Tongue (tissue), 2 donors: ENCODE data around the gene QPRT. TPM values are rescaled to one million over a fixed set of nuclear protein-coding genes. Genes with fewer than 3 reads are reported as not detected.
"Not testable (repeated sequence)": the region's sequence is repeated elsewhere in the genome, so short reads cannot be mapped to it uniquely, and the experiment has no call there.

Source experiments
- DNase-seq: peaks from one replicate; pipeline ENCODE4 v3.0.0-alpha.2; 2015
- total RNA-seq: library from RNA; depleted of rRNA; stranded (reverse); fragments of >200 nt; gene quantifications from one replicate; pipeline ENCODE4 v1.2.3, GENCODE V29; 2014

QPRT gene
- 24.9 TPM for total RNA-seq

DNA sequence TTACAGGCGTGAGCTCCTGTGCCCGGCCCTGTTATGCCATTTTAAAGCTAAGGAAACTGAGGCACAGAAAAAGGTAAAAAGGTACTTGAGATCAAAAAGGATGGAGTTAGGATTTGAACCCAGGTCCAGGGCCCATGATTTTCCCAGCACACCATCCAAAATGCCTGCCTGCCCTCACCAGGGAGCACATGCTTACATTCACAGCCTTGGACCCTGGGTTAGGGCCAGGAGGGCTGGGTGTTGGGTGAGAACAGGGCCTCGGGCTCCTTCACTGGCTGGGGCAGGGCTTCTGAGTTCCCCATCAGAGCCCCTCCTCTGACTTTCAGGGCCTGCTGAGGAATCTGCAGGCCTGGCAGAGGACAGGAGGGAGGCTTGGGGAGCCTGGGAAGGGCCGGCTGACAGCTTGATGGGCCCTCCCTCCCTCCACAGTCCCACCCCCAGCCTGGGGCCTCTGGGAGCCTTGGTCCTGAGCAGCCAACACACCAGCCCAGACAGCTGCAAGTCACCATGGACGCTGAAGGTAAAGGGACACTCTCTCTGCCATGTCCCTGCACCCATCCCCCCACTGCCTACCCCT is at the start of gene QPRT:
Gene QPRT (plus strand): TSS at position 490 of the 577 bp plus-strand sequence. CDS start 18 bp downstream, at position 508.
- DNase-seq: peak; percentile 90

DNA sequence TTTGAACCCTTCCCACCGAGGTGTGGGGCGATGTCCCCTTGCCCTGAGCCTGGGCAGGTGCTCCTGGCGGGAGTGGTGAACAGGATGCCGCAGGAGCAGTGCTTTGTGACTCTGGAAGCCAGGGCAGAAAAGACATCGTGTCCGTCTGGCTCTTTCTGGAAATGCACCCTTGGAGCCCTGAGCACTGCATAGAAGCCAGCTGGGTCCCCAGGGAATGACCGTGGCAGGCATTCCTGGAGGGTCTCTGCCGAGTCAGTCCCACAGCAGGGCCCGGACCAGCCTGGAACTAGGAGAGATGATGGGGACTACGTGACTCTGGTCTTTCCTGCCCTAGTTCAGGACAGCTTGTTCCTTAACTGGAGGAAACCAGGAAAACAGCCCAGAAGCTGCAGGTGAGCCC is 49.7 kb upstream of the QPRT start:
- DNase-seq: not testable (repeated sequence)

DNA sequence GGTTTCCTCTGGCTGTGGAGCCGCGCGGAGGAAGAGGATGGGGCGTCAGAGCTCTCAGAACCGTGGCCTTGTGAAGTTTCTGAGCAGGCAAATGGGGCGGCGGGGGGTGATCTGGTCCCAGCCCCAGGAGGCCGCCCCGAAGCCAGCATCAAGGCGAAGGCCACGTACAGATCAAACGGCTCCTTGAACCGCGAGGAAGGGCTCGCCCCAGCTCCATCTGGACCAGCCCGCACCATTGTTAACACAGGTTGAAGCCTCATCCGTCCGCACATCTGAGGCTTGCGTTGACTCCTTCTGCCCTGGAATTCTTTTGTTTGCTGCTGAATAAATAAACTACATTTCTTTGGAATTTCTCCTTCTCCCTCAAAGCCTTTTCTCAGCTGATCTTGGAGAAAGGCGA is 47.3 kb upstream of the QPRT start:
- not testable (repeated sequence) for DNase-seq

DNA sequence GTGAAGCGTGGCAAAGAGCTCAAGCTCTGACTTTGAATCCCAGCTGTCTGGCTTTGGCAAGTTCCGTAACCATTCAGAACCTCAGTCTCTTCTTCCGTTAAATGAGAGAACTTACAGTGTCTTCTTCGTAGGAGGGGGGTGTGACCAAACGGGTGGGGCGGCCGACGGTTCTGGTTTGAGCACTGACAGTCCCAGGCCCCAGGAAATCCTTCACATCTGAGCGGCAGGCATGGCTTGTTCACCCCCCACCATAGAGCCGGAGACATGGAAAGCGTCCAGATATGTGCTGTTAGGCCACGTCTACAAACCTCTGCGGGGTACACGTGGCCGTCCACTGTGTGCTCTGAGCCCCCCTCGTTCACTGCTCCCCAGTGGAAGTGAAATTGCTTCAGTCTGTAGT is 43.1 kb upstream of the QPRT start:
- not testable (repeated sequence) for DNase-seq

DNA sequence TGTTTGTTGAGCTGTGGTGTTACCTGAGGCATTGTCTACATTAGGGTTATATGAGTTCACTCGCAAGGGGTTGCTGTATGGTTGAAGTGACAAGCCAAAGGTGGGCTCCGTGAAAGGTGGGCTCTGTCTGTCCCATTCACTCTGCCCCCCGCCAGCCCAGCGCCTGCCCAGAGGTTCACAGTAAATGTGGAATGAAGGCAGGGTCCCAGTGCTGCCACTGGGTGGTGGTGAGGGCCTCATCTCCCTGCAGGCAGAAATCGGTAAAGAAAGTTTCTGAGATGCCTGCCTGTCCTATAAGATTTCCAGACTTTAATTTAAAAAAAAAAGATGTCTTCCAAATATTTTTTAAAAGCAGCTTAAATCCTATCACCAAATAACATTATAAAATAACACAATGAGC is 42.6 kb upstream of the QPRT start:
- not testable (repeated sequence) for DNase-seq

DNA sequence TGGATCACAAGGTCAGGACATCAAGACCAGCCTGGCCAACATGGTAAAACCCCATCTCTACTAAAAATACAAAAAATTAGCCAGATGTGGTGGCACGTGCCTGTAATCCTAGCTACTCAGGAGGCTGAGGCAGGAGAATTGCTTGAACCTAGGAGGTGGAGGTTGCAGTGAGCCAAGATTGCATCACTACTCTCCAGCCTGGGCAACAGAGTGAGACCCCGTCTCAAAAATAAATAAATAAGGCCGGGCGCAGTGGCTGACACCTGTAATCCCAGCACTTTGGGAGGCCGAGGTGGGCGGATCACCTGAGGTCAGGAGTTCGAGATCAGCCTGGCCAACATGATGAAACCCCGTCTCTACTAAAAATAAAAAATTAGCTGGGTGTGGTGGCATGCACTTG is 40.2 kb upstream of the QPRT start:
- DNase-seq: not testable (repeated sequence)

DNA sequence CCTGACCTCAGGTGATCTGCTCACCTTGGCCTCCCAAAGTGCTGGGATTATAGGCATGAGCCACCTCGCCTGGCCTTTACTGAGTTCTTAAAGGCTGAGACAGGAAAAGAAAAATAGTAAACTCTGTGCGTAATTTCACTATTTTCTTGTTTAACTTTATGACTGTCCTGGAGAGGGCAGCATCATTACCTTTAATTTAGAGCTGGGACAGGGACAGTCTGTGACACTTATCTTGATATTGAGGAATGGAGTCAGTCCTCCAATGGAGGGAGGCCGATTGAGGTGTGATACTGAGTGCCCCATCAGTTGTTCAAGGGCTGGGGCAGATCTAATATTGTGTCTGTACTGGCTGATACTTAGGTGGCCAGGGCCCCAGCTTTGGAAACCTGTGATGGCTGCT is 37.4 kb upstream of the QPRT start:
- DNase-seq: no peak

DNA sequence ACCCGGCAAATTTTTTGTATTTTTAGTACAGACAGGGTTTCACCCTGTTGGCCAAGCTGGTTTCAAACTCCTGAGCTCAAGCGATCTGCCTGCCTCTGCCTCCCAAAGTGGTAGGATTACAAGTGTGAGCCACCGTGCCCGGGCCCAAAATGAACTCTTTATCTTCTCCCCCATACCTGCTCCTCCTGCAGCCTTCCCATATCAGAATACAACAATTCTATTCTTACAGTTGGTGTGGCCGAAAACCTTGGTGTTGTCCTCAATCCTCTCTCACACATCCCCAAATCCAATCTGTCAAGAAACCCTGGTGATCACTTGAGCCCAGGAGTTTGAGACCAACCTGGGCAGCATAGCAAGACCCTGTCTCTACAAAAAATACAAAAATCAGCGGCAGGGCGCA is 35.4 kb upstream of the QPRT start:
- no peak for DNase-seq

DNA sequence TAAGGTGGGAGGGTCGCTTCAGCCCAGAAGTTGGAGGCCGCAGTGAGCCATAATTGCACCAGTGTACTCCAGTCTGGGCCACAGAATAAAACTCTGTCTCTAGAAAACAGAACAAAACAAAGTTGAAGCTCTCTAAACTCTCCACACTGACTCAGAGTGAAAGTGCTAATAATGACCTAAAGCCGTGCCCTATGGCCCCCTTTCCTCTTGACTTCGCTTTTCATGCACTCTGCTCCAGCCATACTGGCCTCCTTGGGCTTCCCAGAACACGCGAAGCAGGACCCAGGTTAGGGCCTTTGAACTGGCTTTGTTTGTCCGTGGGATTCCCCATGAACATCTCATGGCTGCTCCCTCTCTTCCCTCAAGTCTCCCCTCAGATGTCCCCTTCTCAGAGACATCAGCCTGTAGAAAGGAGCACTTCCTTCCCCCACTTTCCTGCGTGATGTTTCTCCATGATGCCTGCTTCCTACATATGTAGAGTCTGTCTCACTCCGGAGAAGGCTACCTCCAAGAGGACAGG is 34.6 kb upstream of the QPRT start:
- no peak for DNase-seq

DNA sequence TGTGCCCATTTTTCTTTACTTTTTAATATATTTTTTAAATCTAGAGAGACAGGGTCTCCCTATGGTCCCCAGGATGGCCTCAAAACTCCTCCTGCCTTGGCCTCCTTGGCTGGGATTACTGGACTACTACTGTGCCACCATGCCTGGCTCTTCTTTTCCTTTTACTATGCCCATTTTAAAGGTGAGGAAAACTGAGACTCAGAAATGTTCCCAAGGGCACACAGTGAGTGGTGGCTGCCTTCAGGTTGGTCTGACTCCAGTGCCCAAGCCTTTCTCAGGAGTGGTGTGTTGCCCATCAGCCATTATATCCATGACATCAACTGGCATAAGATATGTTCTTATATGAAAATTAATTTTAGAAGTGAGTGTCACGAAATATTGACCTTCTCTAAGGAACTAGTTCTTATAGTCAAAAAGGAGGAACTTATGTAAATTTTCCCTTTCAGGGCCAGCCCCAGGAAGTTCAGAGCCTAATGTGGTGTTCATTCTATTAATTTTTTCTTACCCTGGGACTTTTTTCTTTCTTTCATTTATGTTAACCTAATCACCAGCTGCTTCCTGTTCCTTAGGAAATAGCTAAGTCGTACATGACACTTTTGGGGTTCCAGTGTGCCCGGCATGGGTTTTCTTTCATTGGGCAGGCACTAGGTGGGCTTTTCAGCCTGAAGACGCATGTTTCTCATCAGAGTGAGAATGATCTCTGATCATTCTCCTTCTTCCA is 33.8 kb upstream of the QPRT start:
- no peak for DNase-seq

DNA sequence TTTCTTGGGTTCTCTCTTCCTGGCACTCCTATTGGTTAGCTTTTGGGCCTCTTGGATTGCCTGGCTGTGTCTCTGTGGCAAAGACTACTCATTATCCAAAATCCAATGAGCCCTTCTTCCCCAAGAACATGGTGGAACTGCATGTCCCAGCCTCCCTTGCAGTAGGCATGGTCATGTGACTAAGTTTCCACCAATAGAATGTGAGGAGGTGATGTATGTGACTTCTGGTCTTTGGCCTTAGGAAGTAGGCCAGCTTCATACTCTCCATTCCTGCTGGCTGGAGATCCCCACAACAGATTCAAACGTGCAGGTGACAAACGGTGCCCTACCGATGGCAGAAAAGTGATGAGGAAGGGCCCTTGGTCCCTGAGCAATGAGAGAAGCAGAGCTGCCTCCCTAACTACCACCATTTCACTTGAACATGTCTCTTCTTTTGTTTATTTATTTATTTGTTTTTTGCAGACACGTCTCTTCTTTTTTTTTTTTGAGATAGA is 33.2 kb upstream of the QPRT start:
- DNase-seq: peak; percentile 7

DNA sequence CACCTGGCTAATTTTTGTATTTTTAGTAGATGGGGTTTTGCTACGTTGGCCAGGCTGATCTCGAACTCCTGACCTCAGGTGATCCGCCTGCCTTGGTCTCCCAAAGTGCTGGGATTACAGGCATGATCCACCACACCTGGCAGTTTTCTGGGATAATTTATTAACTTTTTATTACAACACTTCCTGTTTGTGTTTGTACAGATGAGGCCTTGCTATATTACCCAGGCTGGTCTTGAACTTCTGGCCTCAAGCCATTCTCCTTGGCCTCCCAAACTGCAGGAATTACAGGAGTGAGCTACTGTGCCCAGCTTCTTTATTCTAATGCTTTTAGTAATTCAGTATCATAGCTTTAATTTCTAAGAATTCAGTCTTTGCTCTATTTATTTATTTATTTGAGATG is 32.0 kb upstream of the QPRT start:
- DNase-seq: no peak

DNA sequence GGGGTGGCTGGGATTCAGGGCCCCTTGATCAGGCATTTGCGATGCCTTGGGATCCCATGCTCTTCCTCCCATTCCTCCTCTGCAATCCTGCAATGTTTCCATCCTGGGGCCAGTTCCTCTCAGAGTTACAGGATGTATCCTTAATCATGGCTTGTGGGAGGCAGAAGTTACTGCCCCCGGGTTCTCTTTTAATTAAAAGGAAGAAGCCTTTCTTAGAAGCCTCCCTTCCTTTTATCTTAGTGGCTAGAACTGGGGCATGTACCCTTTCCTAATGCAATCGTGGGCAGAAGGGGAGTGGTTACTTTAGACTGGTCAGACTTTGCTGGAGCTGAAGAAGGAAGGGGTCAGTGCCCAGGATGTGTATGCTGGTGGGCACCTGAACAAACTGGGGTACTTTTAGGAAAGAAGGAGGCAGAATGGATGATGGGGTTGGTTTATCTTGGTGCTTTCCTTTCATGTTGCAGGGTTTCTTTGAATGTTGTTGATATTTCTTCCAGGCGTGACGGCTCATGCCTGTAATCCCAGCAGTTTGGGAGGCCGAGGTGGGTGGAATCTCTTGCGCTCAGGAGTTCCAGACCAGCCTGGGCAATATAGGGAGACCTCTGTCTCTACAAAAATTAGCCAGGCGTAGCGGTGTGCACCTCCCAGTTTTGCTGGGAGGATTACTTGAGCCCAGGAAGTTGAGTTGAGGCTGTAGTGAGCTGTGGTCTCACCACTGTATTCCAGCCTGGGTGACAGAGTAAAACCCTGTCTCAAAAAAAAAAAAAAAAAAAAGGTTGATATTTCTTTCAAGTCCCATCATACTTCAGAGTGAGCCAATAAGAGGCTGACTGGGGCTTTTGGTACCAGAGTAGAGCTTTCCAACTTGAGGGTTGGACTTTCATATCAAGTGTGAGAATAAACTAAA is 29.1 kb upstream of the QPRT start:
- no peak for DNase-seq

DNA sequence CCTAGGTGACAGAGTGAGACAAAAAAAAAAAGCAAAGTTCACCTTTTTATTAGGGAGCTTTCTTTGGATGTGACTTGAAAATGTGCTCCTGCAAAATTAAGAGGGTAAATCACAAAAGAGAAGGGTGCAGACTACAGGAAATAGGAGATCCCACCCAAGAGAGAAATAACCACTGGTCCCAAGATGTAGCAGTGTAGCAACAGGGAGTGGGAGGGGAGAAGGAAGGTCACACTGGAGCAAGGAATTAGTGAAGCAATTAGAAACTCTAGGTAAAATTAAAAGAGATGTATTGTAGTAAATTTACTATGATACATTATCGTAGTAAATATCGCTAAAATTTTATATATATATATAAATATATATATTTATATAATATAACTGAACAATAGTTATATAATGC is 28.2 kb upstream of the QPRT start:
- no peak for DNase-seq

DNA sequence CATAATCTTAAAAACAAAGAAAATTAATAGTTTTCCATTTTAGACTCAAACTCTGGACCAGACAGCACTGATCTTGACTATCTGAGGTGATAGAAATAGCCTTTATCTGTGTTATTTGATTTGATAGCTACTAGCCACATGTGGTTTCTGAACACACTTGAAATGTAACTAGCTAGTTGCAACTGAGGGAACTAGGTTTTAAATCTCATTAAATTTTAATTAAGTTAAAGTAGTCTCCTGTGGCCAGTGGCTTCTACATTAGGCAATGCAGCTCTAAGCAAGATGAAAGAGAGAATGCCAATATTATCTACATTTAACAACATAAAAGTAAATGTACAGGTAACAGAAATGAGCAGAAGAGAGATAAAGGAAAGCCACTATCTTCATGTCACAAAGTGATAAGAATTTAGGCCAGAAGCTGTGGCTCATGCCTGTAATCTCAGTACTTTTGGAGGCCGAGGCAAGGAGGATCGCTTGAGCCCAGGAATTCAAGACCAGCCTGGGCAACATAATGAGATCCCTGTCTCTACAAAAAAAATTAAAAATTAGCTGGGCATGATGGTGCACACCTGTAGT is 27.1 kb upstream of the QPRT start:
- DNase-seq: no peak

DNA sequence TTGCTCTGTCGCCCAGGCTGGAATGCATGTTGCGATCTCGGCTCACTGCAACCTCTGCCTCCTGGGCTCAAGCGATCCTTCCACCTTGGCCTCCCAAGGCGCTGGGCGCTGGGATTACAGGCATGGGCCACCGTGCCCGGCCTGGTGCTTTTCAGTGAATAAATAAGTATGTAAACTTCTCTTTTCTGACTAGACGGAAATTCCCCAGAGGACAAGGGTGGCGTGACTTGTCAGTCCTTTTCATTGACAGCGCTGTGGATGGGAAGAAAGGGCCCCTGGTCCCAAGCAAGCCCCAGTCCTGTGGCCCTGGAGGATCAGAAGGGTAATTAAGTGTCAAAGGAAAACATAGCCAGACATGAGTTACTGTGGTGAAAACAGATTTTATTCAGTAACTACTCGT is 25.5 kb upstream of the QPRT start:
- no peak for DNase-seq

DNA sequence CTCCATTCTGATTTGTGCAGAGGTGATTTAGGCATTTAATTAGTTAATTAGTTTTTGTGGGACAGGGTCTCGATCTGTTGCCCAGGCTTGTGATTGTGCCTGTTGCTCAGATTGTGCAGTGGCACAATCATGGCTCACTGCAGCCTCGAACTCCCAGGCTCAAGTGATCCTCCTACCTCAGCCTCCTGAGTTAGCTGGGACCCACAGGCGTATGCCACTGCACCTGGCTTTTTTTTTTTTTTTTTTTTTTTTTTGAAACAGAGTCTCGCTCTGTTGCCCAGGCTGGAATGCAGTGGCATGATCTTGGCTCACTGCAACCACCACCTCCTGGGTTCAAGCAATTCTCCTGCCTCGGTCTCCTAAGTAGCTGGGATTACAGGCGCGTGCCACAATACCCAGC is 25.1 kb upstream of the QPRT start:
- not testable (repeated sequence) for DNase-seq

DNA sequence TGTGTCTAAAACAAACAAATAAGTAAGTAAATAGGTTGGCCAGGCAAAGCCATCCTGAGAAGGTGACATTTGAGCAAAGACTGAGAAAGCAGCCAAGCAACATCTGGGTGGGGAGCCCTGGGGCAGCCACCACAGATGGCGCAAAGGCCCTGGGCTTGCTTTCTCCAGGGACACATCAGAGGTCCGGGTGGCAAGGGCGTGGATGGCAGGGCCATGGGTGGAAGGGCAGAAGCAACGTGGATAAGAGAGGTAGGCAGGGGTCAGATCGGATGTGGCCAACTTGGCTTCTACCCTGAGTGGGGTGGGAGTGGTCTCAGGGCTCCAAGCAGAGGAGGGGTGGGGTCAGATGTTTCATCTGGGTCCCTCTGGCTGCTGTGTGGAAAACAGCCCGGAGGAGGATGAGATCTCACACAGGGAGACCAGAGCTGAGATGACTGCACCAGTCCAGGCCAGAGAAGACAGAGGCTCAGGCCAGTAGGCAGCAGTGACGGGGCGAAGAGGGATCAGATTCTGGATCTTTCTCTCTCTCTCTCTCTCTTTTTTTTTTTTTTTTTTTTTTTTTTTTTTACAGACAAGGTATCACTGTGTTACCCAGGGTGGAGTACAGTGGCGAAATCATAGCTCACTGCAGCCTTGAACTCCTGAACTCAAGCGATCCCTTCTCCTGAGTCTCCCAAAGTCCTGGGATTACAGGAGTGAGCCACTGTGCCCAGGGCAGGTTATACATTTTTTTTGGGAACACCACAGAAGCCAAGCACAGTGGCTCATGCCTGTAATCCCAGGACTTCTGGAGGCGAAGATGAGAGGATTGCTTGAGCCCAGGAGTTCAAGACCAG is 22.1 kb upstream of the QPRT start:
- no peak for DNase-seq

DNA sequence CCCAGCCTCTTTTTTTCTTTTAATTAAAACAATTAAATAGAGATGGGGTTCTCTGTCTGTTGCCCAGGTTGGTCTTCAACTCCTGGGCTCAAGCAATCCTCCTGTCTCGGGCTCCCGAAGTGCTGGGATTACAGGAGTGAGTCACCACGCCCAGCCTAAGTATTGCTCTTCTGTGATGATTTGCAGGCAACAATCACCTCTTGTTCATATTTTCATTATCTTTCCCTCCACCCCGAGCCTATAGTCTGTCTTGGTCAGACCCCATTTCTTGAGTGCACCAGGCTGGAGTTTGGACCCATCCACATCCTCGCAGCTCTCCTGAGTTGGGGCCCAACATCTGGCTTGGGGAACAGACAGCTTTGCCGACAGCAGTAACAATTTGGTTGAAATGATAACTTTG is 20.3 kb upstream of the QPRT start:
- DNase-seq: no peak

DNA sequence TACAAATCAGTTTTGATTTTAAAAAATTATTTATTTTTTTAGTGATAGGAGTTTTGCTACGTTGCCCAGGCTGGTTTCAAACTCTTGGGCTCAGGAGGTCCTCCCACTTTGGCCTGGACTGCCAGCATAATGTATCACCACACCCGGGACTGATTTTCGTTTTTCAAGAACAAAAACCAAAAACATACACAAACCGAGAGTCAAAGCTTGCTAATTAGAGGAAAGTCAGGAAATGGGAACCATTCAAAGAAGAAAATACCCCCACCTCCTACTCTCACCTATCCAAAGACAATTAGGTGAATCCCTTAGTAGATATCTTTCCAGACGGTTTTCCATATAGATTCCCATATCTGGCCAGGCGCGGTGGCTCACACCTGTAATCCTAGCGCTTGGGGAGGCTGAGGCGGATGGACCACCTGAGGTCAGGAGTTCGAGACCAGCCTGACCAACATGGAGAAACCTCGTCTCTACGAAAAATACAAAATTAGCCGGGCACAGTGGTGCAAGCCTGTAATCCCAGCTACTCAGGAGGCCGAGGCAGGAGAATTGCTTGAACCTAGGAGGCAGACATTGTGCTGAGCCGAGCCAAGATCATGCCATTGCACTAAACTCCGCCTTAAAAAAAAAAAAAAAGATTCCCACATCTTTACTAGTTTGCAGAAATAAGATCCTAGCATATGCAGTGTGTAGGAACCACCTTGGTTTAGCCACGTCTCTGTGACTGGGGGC is 16.8 kb upstream of the QPRT start:
- DNase-seq: no peak

DNA sequence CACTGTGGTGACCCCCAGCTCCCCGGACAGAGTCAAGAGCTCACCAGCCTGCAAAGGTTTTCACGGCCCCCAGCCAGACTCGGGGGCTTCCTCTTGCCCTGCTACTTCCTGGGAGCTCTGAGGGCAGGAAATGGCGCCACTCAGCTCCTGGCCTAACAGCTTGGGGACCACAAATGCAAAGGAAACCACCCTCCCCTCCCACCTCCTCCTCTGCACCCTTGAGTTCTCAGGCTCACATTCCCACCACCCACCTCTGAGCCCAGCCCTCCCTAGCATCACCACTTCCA is 16.3 kb upstream of the QPRT start:
- no peak for DNase-seq
